Measurements from ENCODE around the gene DEFB127.
"Not testable (repeated sequence)": the region's sequence is repeated elsewhere in the genome, so short reads cannot be mapped to it uniquely, and the experiment has no call there.

The DEFB127 gene

GRCh38 chr20:157154-157553, at the start of gene DEFB127:
Gene DEFB127 (plus strand): TSS chr20:157454. CDS start chr20:157545, 91 bp downstream.
- TF ChIP-seq CTCF (conservative IDR thresholded peaks at IDR 0.05; ENCODE audit: low read depth, low read length) = no peak
- DNase-seq (ENCODE audit: low read depth) = no peak

DNA sequence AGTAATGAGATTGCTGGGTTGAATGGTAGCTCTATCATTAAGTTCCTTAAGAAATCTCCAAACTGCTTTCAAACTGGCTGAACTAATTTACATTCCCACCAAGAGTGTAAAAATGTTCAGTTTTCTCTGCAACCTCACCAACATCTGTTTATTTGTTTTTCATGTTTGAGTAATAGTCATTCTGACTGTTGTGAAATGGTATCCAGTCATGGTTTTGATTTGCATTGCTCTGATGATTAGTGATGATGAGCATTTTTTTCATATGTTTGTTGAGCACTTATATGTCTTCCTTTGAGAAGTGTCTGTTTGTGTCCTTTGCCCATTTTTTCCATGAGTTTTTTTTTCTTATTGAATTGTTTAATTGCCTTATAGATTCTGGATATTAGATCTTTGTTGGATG, 44.9 kb upstream of the DEFB127 start:
- TF ChIP-seq CTCF (conservative IDR thresholded peaks at IDR 0.05; ENCODE audit: low read depth, low read length) = no peak
- H3K4me3 ChIP-seq (ENCODE audit: low read length) = no peak overlapping the region
- DNase-seq (ENCODE audit: low read depth) = no peak

More at GRCh38 chr20:157154-157553, at the start of gene DEFB127:
- H3K4me3 ChIP-seq (ENCODE audit: low read length) = no peak within 1 kb of the TSS

DNA sequence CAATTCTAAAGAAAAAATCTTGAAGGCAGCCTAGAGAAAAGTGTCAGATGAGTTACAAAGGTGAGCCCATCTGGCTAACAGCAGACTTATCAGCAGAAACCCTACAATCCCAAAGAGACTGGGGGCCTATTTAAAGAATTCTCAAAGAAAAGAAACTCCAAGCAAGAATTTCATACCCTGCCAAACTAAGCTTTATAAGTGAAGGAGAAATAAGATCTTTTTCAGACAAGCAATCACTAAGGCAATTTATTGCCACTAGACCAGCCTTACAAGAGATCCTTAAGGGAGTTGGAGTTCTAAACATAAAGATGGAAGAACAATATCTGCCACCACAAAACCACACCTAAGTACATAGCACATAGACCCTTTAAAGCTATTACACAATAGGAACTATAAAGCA, 39.7 kb upstream of the DEFB127 start:
- TF ChIP-seq CTCF (conservative IDR thresholded peaks at IDR 0.05; ENCODE audit: low read depth, low read length) = no peak
- no peak overlapping the region for H3K4me3 ChIP-seq (ENCODE audit: low read length)
- DNase-seq (ENCODE audit: low read depth) = no peak

DNA sequence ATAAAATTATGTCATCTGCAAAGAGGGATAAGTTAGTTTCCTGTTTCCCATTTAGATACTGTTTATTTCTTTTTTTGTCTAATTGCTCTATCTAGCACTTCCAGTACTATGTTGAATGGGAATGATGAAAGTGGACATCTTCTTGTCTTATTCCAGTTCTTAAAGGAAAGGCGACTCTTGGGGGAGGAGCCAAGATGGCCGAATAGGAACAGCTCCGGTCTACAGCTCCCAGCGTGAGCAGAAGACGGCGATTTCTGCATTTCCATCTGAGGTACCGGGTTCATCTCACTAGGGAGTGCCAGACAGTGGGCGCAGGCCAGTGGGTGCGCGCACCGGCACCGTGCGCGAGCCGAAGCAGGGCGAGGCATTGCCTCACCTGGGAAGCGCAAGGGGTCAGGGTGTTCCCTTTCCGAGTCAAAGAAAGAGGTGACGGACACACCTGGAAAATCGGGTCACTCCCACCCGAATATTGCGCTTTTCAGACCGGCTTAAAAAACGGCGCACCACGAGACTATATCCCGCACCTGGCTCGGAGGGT, 27.4 kb upstream of the DEFB127 start:
- DNase-seq (ENCODE audit: low read depth); H3K4me3 ChIP-seq (ENCODE audit: low read length): not testable (repeated sequence)

- no peak for DNase-seq (ENCODE audit: low read depth)
- TF ChIP-seq CTCF (conservative IDR thresholded peaks at IDR 0.05; ENCODE audit: low read depth, low read length) = peak; percentile 33
- H3K4me3 ChIP-seq (ENCODE audit: low read length) = no peak overlapping the region
These were observed 19.4 kb upstream of the DEFB127 start for GRCh38 chr20:137668-138490.

- no peak for TF ChIP-seq CTCF (conservative IDR thresholded peaks at IDR 0.05; ENCODE audit: low read depth, low read length)
- no peak within 1 kb of the TSS for H3K4me3 ChIP-seq (ENCODE audit: low read length)
- DNase-seq (ENCODE audit: low read depth) = no peak
These were observed 15.0 kb upstream of the DEFB127 start, which contains the start of gene DEFB126 for GRCh38 chr20:142290-142689. Gene DEFB126 (plus strand): TSS chr20:142590. CDS start chr20:142629, 39 bp downstream.

- no peak overlapping the region for H3K4me3 ChIP-seq (ENCODE audit: low read length)
- DNase-seq (ENCODE audit: low read depth) = no peak
- no peak for TF ChIP-seq CTCF (conservative IDR thresholded peaks at IDR 0.05; ENCODE audit: low read depth, low read length)
These were observed 11.4 kb upstream of the DEFB127 start for GRCh38 chr20:145877-146276.
